GM12892 (cell line): ENCODE data around the gene MDM2.
"Not testable (repeated sequence)": the region's sequence is repeated elsewhere in the genome, so short reads cannot be mapped to it uniquely, and the experiment has no call there.

ENCODE experiments used
- POLR2A ChIP-seq: IDR thresholded peaks from 2 replicates; pipeline ENCODE4 v1.6.1; 2011; ENCODE audit warnings: low read depth, low read length, control low read depth
- POLR2AphosphoS5 ChIP-seq: IDR thresholded peaks from 2 replicates; pipeline ENCODE4 v1.6.1; 2011; ENCODE audit warnings: low read depth, low read length, control low read depth
- TAF1 ChIP-seq: IDR thresholded peaks from 2 replicates; pipeline ENCODE4 v1.6.1; 2011; ENCODE audit warnings: low read depth, mild to moderate bottlenecking, control low read depth, low read length, borderline replicate concordance

- 0 out of 2 replicates have a peak, but pooled peaks have one; percentile 9 for TF ChIP-seq POLR2A
- not testable (repeated sequence) for TF ChIP-seq TAF1, POLR2AphosphoS5
Observed at GRCh38 chr12:68819481-68819880, 11.5 kb downstream of the MDM2 start.
